Mesodermal cell (in vitro differentiated cells): ENCODE data around the gene ZNF32.
A peak's percentile ranks its signal among the peaks of the same experiment; 100 is the strongest.

Experiments
- H3K27ac ChIP-seq: 2 replicates; pipeline ENCODE4 v1.7.0; 2013; ENCODE audit warnings: mild to moderate bottlenecking, low read depth, low read length, moderate library complexity; ENCODE audit not compliant: severe bottlenecking
- H3K36me3 ChIP-seq: 2 replicates; pipeline ENCODE4 v1.7.1; 2013; ENCODE audit warnings: mild to moderate bottlenecking, low read length, moderate library complexity; ENCODE audit not compliant: control insufficient read depth, insufficient read depth
- H3K4me1 ChIP-seq: one replicate; pipeline ENCODE4 v1.7.1; 2013; ENCODE audit warnings: mild to moderate bottlenecking, low read length; ENCODE audit not compliant: insufficient read depth, control insufficient read depth, poor library complexity, severe bottlenecking
- H3K4me3 ChIP-seq: 2 replicates; pipeline ENCODE4 v1.7.0; 2013; ENCODE audit warnings: low read length, control low read depth, mild to moderate bottlenecking; ENCODE audit not compliant: insufficient read depth, poor library complexity, severe bottlenecking; ENCODE audit errors: extremely low read depth
- H3K9me3 ChIP-seq: 2 replicates; pipeline ENCODE4 v1.7.1; 2013; ENCODE audit warnings: mild to moderate bottlenecking, low read length, moderate library complexity; ENCODE audit not compliant: control insufficient read depth
- WGBS, 2 experiments: methylation state at CpG; one replicate each; pipeline ENCODE4 v1.1.5; 2013; ENCODE audit warnings: missing lambda C conversion rate in 2 of 2; ENCODE audit not compliant: insufficient coverage in 2 of 2; 5-methylcytosine and 5-hydroxymethylcytosine counted together

ZNF32 gene

GRCh38 chr10:43689618-43689954 is 40.9 kb upstream of the ZNF32 start:
- Histone ChIP-seq H3K36me3 (no peaks in the 10 kb centered on the region), H3K4me1 (no peaks in the 10 kb centered on the region), H3K9me3 (no peaks in the 10 kb centered on the region), H3K27ac (no peak overlapping the region), H3K4me3 (peak overlapping the region; percentile 44)
- 10 to 21% methylated on average over 19 to 23 of the region's 25 CpGs for WGBS, 2 experiments

- 92 to 95% methylated on average over 7 to 18 of the region's 25 CpGs for WGBS, 2 experiments
- H3K36me3 ChIP-seq: no peaks in the 10 kb centered on the region
- H3K27ac ChIP-seq: no peak overlapping the region
- no peaks in the 10 kb centered on the region for H3K9me3 ChIP-seq
- no peaks in the 10 kb centered on the region for H3K4me1 ChIP-seq
- H3K4me3 ChIP-seq: no peak overlapping the region
These were observed 40.4 kb upstream of the ZNF32 start for GRCh38 chr10:43689007-43689491.

- Histone ChIP-seq H3K9me3 (no peaks in the 10 kb centered on the region), H3K4me3 (no peak overlapping the region), H3K4me1 (no peaks in the 10 kb centered on the region), H3K36me3 (no peaks in the 10 kb centered on the region), H3K27ac (no peak overlapping the region)
- 91 to 92% methylated on average over 13 to 16 of the region's 16 CpGs for WGBS, 2 experiments
These were observed 39.7 kb upstream of the ZNF32 start for GRCh38 chr10:43688348-43688892.

DNA sequence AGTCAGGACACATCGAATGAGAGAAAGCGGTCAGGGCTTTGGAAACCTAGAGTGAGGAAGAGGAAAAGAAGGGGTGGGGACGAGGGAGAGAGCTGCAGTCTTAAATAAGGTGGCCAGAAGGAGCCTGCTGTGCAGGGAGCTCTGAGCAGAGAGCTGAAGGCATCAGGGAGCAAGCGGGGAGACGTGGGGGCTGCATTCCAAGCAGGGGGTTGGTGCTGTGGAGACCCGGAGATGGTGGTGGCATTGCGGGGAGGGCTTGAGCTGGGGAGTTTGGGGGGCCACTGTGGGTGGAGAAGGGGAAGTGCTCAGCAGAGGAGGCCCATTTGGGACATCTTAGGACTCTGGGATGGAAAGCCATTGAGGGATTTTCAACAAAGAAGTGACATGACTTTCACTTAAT is 38.7 kb upstream of the ZNF32 start:
- H3K4me3 ChIP-seq: no peak overlapping the region
- no peaks in the 10 kb centered on the region for H3K4me1 ChIP-seq
- no peak overlapping the region for H3K27ac ChIP-seq
- 85 to 90% methylated on average over 6 to 7 of the region's 7 CpGs for WGBS, 2 experiments
- H3K9me3 ChIP-seq: no peaks in the 10 kb centered on the region
- no peaks in the 10 kb centered on the region for H3K36me3 ChIP-seq

GRCh38 chr10:43686414-43686813 is 37.7 kb upstream of the ZNF32 start:
- 84 to 86% methylated on average over 3 to 6 of the region's 6 CpGs for WGBS, 2 experiments
- Histone ChIP-seq H3K27ac (no peak overlapping the region), H3K4me3 (no peak overlapping the region), H3K4me1 (no peaks in the 10 kb centered on the region), H3K9me3 (no peaks in the 10 kb centered on the region), H3K36me3 (no peaks in the 10 kb centered on the region)

GRCh38 chr10:43685744-43686143 is 37.1 kb upstream of the ZNF32 start:
- no peaks in the 10 kb centered on the region for H3K36me3 ChIP-seq
- WGBS, 2 experiments: 73 to 85% methylated on average over 7 of the region's 8 CpGs
- H3K4me1 ChIP-seq: no peaks in the 10 kb centered on the region
- H3K27ac ChIP-seq: no peak overlapping the region
- no peaks in the 10 kb centered on the region for H3K9me3 ChIP-seq
- no peak overlapping the region for H3K4me3 ChIP-seq

- Histone ChIP-seq H3K4me1 (no peaks in the 10 kb centered on the region), H3K27ac (no peak overlapping the region), H3K36me3 (no peaks in the 10 kb centered on the region), H3K4me3 (no peak overlapping the region), H3K9me3 (no peaks in the 10 kb centered on the region)
These were observed 35.5 kb upstream of the ZNF32 start for GRCh38 chr10:43684292-43684559.

DNA sequence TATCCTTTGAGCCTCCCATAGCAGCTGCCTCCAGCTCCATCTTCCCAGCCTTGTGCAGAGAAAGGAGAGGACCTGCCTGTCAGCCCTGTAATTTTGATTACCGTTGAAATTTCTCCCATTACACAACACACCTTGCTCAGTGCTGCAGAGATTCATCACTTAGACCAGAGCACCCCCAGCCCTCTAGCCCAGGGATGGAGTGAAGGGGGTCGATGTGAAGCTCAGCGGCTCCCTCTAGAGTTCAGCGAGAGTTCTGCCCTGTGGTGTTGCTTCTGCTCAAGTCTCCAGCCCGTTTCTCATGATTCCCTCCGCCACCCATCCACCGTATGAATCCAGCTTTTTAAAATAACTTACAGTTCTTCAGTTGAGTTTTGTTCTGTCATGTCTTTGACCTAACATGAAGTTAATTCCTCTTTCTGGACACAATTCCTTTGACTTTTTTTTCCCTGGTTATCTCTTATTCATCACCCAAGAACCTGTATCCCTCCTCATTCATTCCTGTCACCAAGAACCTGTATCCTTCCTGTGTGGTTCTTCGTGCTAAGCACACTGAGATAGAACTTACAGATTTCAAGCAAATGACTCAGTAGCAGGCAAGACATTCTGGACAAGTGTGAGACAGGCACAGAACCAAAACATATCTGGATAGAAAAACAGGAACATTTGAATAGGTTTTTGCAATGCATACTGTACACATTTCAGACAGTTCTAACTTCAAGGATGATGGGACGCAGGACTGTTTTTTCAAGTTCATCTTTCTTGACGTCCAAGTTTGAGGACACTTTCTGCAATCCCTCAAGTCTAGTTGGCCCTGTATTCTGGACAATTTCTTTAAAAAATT is 35.0 kb upstream of the ZNF32 start:
- Histone ChIP-seq H3K27ac (no peak overlapping the region), H3K4me3 (no peak overlapping the region), H3K36me3 (no peaks in the 10 kb centered on the region), H3K9me3 (no peaks in the 10 kb centered on the region), H3K4me1 (no peaks in the 10 kb centered on the region)
- WGBS, 2 experiments: 50 to 62% methylated on average over 8 of the region's 10 CpGs

GRCh38 chr10:43682956-43683355 is 34.3 kb upstream of the ZNF32 start:
- Histone ChIP-seq H3K4me1 (no peaks in the 10 kb centered on the region), H3K9me3 (no peaks in the 10 kb centered on the region), H3K27ac (no peak overlapping the region), H3K4me3 (no peak overlapping the region), H3K36me3 (no peaks in the 10 kb centered on the region)
- 86 to 93% methylated on average over 2 of the region's 2 CpGs for WGBS, 2 experiments

DNA sequence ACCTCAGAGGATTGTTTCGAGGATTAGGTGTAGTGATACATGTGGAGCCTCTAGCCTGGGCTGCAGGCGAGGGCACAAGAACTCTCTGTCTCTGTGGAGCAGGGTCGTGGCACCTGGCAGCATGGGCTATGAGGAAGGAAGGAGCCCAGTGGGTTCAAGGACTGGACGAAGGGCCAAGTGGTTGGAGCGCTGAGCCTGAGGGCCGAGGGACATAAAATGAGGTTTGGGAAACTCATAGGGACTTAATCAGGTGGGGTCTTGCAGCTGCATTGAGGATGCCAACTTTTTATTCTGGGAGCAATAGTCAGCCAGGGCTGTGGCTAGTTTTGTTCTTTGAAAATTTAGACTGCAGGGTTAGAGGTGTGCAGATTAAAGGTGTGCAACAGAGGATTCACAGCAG is 33.0 kb upstream of the ZNF32 start:
- Histone ChIP-seq H3K27ac (no peak overlapping the region), H3K9me3 (no peaks in the 10 kb centered on the region), H3K4me3 (no peak overlapping the region), H3K36me3 (no peaks in the 10 kb centered on the region), H3K4me1 (no peaks in the 10 kb centered on the region)
- WGBS, 2 experiments: 84 to 85% methylated on average over 5 of the region's 6 CpGs

DNA sequence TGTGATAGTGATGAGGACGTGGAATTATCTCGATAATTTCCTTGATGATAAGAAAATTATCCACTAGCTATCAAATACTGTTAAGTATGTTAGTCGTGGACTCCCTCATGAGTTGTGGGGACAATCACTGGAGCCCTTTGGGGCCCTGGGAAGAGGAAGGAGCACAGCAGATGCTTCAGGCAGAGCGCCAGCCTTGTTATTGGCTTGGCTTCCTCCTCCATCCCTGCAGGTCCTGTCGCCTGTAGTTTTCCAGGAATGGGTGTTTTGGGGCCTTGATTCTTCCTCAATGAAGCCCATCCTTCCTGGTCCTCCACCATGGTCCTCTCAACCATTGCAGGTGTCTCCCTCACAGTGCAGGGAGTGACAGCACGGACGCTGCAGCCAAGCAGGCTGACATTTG is 32.5 kb upstream of the ZNF32 start:
- Histone ChIP-seq H3K27ac (no peak overlapping the region), H3K4me1 (no peaks in the 10 kb centered on the region), H3K4me3 (no peak overlapping the region), H3K36me3 (no peaks in the 10 kb centered on the region), H3K9me3 (no peaks in the 10 kb centered on the region)
- whole genome bisulfite sequencing, 2 experiments: 83 to 89% methylated on average over 3 of the region's 7 CpGs
